K562 (cell line): ENCODE measurements around the gene WDR62. TPM values are rescaled to one million over a fixed set of nuclear protein-coding genes. Genes with fewer than 3 reads are reported as not detected.
A peak's percentile ranks its signal among the peaks of the same experiment; 100 is the strongest.

Experiments
- ATAC-seq: fragments of 200-7000 bp; cut with Tn5 transposase; 3 replicates; pipeline ENCODE4 v1.9.1; 2020; ENCODE audit warnings: moderate library complexity
- BruUV-seq: library from RNA; stranded (reverse); fragments of 400-500 nt; replicated peaks from 2 replicates; lab custom pipeline; 2021; lab: Mats Ljungman, UMichigan
- CTCF ChIA-PET: fragments of 300-600 bp; formaldehyde crosslinking; extraction: SDS; loops from one replicate; lab custom pipeline; 2021; ENCODE audit warnings: low intra/inter-chr PET ratio; lab: Yijun Ruan, JAX
- POLR2A ChIA-PET: fragments of 300-600, 350-650 bp; sonication (Branson Sonifier 250); formaldehyde crosslinking; extraction: SDS; loops from one replicate; lab custom pipeline; 2021; ENCODE audit warnings: antibody characterized with exemption, inconsistent platforms; lab: Yijun Ruan, JAX
- DNase-seq, 4 experiments: peaks; one replicate each; pipeline versions ENCODE4 v3.0.0 to v3.0.0-alpha.2; 2011 to 2018; ENCODE audit warnings: low spot score in 3 of 4, mixed read lengths in 3 of 4; ENCODE audit errors: extremely low read depth in 1 of 4
- FAIRE-seq: peaks from 2 replicates; lab custom pipeline; 2011; peaks lifted over from hg19 to GRCh38; lab: Jason Lieb, UNC
- H2AFZ ChIP-seq: 2 replicates; pipeline ENCODE4 v1.6.0; 2011; ENCODE audit warnings: low read depth, low read length, control low read depth, inconsistent platforms
- H3K27ac ChIP-seq: fragments of 200-600 bp; 3 replicates; pipeline ENCODE4 v1.8.0; 2011; ENCODE audit warnings: low read depth, mild to moderate bottlenecking, control low read depth, inconsistent platforms, low read length, moderate library complexity, mixed read lengths; ENCODE audit errors: extremely low read depth
- H3K27me3 ChIP-seq, 2 experiments: fragments of 300-600 bp in 1 of 2; 2 replicates in 1 of 2; 3 replicates in 1 of 2; pipeline versions ENCODE4 v1.6.0 to v1.8.0; 2011; ENCODE audit warnings: inconsistent platforms in 2 of 2, low read length in 2 of 2, mild to moderate bottlenecking in 1 of 2, mixed read lengths in 1 of 2, moderate library complexity in 1 of 2; ENCODE audit not compliant: control insufficient read depth in 2 of 2, insufficient read depth in 2 of 2
- H3K36me3 ChIP-seq: fragments of 300-600 bp; 3 replicates; pipeline ENCODE4 v1.8.0; 2011; ENCODE audit warnings: mild to moderate bottlenecking, low read length, inconsistent platforms; ENCODE audit not compliant: control insufficient read depth, insufficient read depth
- H3K4me1 ChIP-seq, 2 experiments: fragments of 200-600 bp in 1 of 2; replicated peaks in 1 of 2; 2 replicates in 1 of 2; 3 replicates in 1 of 2; pipeline versions ENCODE4 v1.5.1 to v1.8.0; 2011; ENCODE audit warnings: inconsistent platforms in 2 of 2, low read length in 2 of 2, mild to moderate bottlenecking in 1 of 2, mixed read lengths in 1 of 2, moderate library complexity in 1 of 2; ENCODE audit not compliant: control insufficient read depth in 2 of 2, insufficient read depth in 2 of 2
- H3K4me2 ChIP-seq: 2 replicates; pipeline ENCODE4 v1.6.1; 2011; ENCODE audit warnings: low read length, control low read depth, inconsistent platforms, mixed read lengths; ENCODE audit not compliant: insufficient read depth
- H3K4me3 ChIP-seq: fragments of 200-600 bp; sonication (generic), shearing (Covaris generic); 2 replicates; pipeline ENCODE4 v1.5.1; 2016; ENCODE audit warnings: control low read depth, inconsistent platforms
- H3K79me2 ChIP-seq: fragments of 200-600 bp; 3 replicates; pipeline ENCODE4 v1.8.0; 2011; ENCODE audit warnings: low read length, inconsistent platforms; ENCODE audit not compliant: control insufficient read depth, insufficient read depth
- H3K9ac ChIP-seq, 2 experiments: 2 replicates each; pipeline versions ENCODE4 v1.6.0 to v1.6.1; 2011; ENCODE audit warnings: low read depth in 2 of 2, low read length in 2 of 2, control low read depth in 1 of 2, inconsistent platforms in 1 of 2, mild to moderate bottlenecking in 1 of 2, mixed read lengths in 1 of 2; ENCODE audit not compliant: insufficient read depth in 1 of 2
- H3K9me1 ChIP-seq: one replicate; pipeline ENCODE4 v1.6.0; 2011; ENCODE audit warnings: inconsistent platforms, mild to moderate bottlenecking, low read length, moderate library complexity; ENCODE audit not compliant: control insufficient read depth, insufficient read depth
- H3K9me3 ChIP-seq: replicated peaks from 2 replicates; pipeline ENCODE4 v1.5.1; 2011; ENCODE audit warnings: low read depth, low read length, inconsistent platforms; ENCODE audit not compliant: control insufficient read depth, insufficient read depth
- H4K20me1 ChIP-seq: replicated peaks from 2 replicates; pipeline ENCODE4 v1.6.1; 2011; ENCODE audit warnings: low read length, inconsistent platforms, mixed read lengths; ENCODE audit not compliant: control insufficient read depth, insufficient read depth
- CEBPZ ChIP-seq: fragments of 150-350 bp; IDR thresholded peaks from 2 replicates; pipeline ENCODE4 v1.6.1; 2014; ENCODE audit warnings: low read depth, mild to moderate bottlenecking, low read length, borderline replicate concordance
- DPF2 ChIP-seq: fragments of 450-650 bp; IDR thresholded peaks from 2 replicates; pipeline ENCODE4 v1.6.1; 2016
- E2F4 ChIP-seq: sonication (generic); formaldehyde crosslinking; IDR thresholded peaks from 2 replicates; pipeline ENCODE4 v1.8.0; 2022; ENCODE audit warnings: mild to moderate bottlenecking, low read depth, missing genetic modification reagents
- EGR1 ChIP-seq: fragments of 450-650 bp; conservative IDR thresholded peaks from 2 replicates; pipeline ENCODE4 v1.6.1; 2017; ENCODE audit warnings: mild to moderate bottlenecking
- MTA3 ChIP-seq: fragments of 450-650 bp; formaldehyde crosslinking; IDR thresholded peaks from 2 replicates; pipeline ENCODE4 v1.6.1; 2017; ENCODE audit warnings: mild to moderate bottlenecking, borderline replicate concordance
- NCOA2 ChIP-seq, 2 experiments: fragments of 450-650 bp; IDR thresholded peaks; 2 replicates each; pipeline ENCODE4 v1.6.1; 2018; ENCODE audit warnings: mild to moderate bottlenecking in 2 of 2, moderate library complexity in 1 of 2; ENCODE audit not compliant: partially characterized antibody in 2 of 2
- NEUROD1 ChIP-seq: fragments of 150-350 bp; IDR thresholded peaks from 2 replicates; pipeline ENCODE4 v1.6.1; 2014; ENCODE audit warnings: borderline replicate concordance, low read length, low read depth; ENCODE audit not compliant: partially characterized antibody
- SMAD4 ChIP-seq: fragments of 250-450 bp; sonication (Bioruptor Pico); conservative IDR thresholded peaks from 2 replicates; pipeline ENCODE4 v1.8.0; 2021; ENCODE audit warnings: inconsistent platforms, mild to moderate bottlenecking, moderate library complexity
- SNAPC5 ChIP-seq: fragments of 250-450 bp; sonication (Bioruptor Pico); IDR thresholded peaks from 2 replicates; pipeline ENCODE4 v1.8.0; 2021; ENCODE audit warnings: moderate library complexity, mild to moderate bottlenecking, inconsistent platforms
- TGIF2 ChIP-seq: sonication (generic); formaldehyde crosslinking; IDR thresholded peaks from 2 replicates; pipeline ENCODE4 v1.8.1; 2022; ENCODE audit warnings: mild to moderate bottlenecking, missing genetic modification reagents, moderate library complexity
- WHSC1 ChIP-seq: IDR thresholded peaks from one replicate; pipeline ENCODE4 v1.6.1; 2012; ENCODE audit warnings: low read length, control low read depth, inconsistent platforms
- ZBTB26 ChIP-seq: fragments of 450-650 bp; formaldehyde crosslinking; IDR thresholded peaks from 2 replicates; pipeline ENCODE4 v1.4.0; 2022; ENCODE audit warnings: missing genetic modification characterization
- ZNF282 ChIP-seq: sonication (generic); formaldehyde crosslinking; IDR thresholded peaks from 2 replicates; pipeline ENCODE4 v1.8.1; 2023; ENCODE audit warnings: missing genetic modification reagents
- ZNF695 ChIP-seq: fragments of 450-650 bp; formaldehyde crosslinking; IDR thresholded peaks from 2 replicates; pipeline ENCODE4 v1.4.0; 2020; ENCODE audit warnings: mild to moderate bottlenecking, moderate library complexity
- ZNF76 ChIP-seq: fragments of 250-450 bp; sonication (Bioruptor Pico); IDR thresholded peaks from 2 replicates; pipeline ENCODE4 v1.4.0; 2020; ENCODE audit warnings: mild to moderate bottlenecking, moderate library complexity, borderline replicate concordance
- WGBS: fragments of 100-300 bp; shearing (Covaris generic); methylation state at CpG from one replicate; pipeline ENCODE4 v1.1.6; 2016; ENCODE audit warnings: low coverage, mixed read lengths; ENCODE audit not compliant: insufficient coverage; ENCODE audit errors: missing lambda C conversion rate; 5-methylcytosine and 5-hydroxymethylcytosine counted together
- in situ Hi-C: fragments of 300-500 bp; cut with MboI; formaldehyde crosslinking; loops from 4 replicates; pipeline ENCODE4 v1.15.0; 2018; ENCODE audit warnings: inconsistent platforms, mixed read lengths
- intact Hi-C: fragments of 100-400 bp; cut with micrococcal nuclease; formaldehyde crosslinking; loops from 2 replicates; pipeline ENCODE4 v1.14.2; 2022
- polyA plus RNA-seq, 8 experiments: library from polyadenylated mRNA; depleted of rRNA in 4 of 8; stranded (reverse) in 5 of 8; unstranded in 3 of 8; fragments of >200 nt; fragmentation: Nextera tagmentation in 2 of 8; fragmentation: Illumina TruSeq in 1 of 8; extraction: Ambion mirVana in 2 of 8; extraction: Trizol in 1 of 8; gene quantifications; 2 replicates each; pipeline versions ENCODE4 v1.2.1 to v1.2.3, GENCODE V29; 2011 to 2014; ENCODE audit warnings: inconsistent platforms in 1 of 8, missing spikeins in 1 of 8
- total RNA-seq, 7 experiments: library from RNA; depleted of rRNA in 6 of 7; stranded (reverse); fragments of >200 nt in 6 of 7; fragmentation: Illumina TruSeq in 2 of 7; extraction: Trizol in 2 of 7; gene quantifications; 2 replicates each; pipeline versions ENCODE4 v1.2.1 to v1.2.3, GENCODE V29; 2011 to 2021; ENCODE audit warnings: low replicate concordance in 1 of 7

The WDR62 gene
- total and polyA plus RNA-seq, 9 of the 15 experiments (the other 6 are each of a cell fraction or from before 2014, with no cell fraction given): 0.35 to 32.8 (median 14.4) TPM

GRCh38 chr19:36064826-36065225, 10.1 kb downstream of the WDR62 start (continued):
- no peak for TF ChIP-seq CEBPZ
- no peak for TF ChIP-seq TGIF2 (CRISPR knock-in tag)
- TF ChIP-seq NEUROD1: no peak
- TF ChIP-seq DPF2: no peak
- TF ChIP-seq EGR1: no peak

GRCh38 chr19:36067681-36068080, 13.0 kb downstream of the WDR62 start:
- peak overlapping the region in 1 of 2 experiments; percentile 65; a peak in 1 of 4 replicates for H3K9ac ChIP-seq
- H3K4me1 ChIP-seq: peaks cover 0 to 12% of the 10 kb centered on the region in 2 experiments; a peak in 3 of 5 replicates
- H3K27ac ChIP-seq: no peak overlapping the region
- BruUV-seq: no TSS peak
- peaks cover 71% of the 10 kb centered on the region for H3K36me3 ChIP-seq
- FAIRE-seq: no peak
- no peak overlapping the region for H3K4me2 ChIP-seq
- H2AFZ ChIP-seq: no peak overlapping the region
- H3K27me3 ChIP-seq: no peaks in the 10 kb centered on the region; a peak in 1 of 5 replicates
- CTCF ChIA-PET: no interaction called here
- no peak for TF ChIP-seq E2F4
- no peak for TF ChIP-seq NCOA2 (IDR thresholded peaks at IDR 0.05; ENCODE audit: partially characterized antibody in 2 of 2)
- TF ChIP-seq ZNF282 (CRISPR knock-in tag): no peak
- no peak for TF ChIP-seq SMAD4 (CRISPR knock-in tag)
- no peak for TF ChIP-seq ZNF76
- TF ChIP-seq SNAPC5 (CRISPR knock-in tag): no peak
- TF ChIP-seq ZNF695 (CRISPR knock-in tag): no peak
- no peak for TF ChIP-seq MTA3
- no peak for TF ChIP-seq WHSC1
- TF ChIP-seq ZBTB26: no peak
- TF ChIP-seq, all 486 proteins: peak for 0
- intact Hi-C loops: no loop called here
- 94% methylated on average over 11 of the region's 11 CpGs for WGBS
- no peaks in the 10 kb centered on the region for H3K79me2 ChIP-seq
- POLR2A ChIA-PET: interaction anchor here (0.6 to 2.3 kb wide), 2 partner anchors 12 to 16 kb away, joined by 3 to 9 read pairs; no protein-coding TSS in a partner anchor
- in situ Hi-C loops: no loop called here
- no peaks in the 10 kb centered on the region for H3K9me1 ChIP-seq
- no peaks in the 10 kb centered on the region for H3K9me3 ChIP-seq
- no peak for DNase-seq
- no peak overlapping the region for H3K4me3 ChIP-seq
- no peak for ATAC-seq
- H4K20me1 ChIP-seq: no peaks in the 10 kb centered on the region; the same call in 1 of the 2 replicates
